Mononuclear cell (primary cell): ENCODE data around the gene CYSLTR2. TPM values are rescaled to one million over a fixed set of nuclear protein-coding genes. Genes with fewer than 3 reads are reported as not detected.

Experiments
- total RNA-seq: library from RNA; depleted of rRNA; stranded (reverse); fragments of >200 nt; gene quantifications from one replicate; pipeline ENCODE4 v1.2.3, GENCODE V29; 2012

Gene CYSLTR2
- total RNA-seq, 1 donor: 4.7 TPM

Other genes with a start within 250 kb of the CYSLTR2 start
- gene LPAR6, start 240.8 kb upstream of the CYSLTR2 start, total RNA-seq: 91.4 TPM
- gene RCBTB2, start 120.8 kb upstream of the CYSLTR2 start, total RNA-seq: 10.4 TPM